HG02970 (cell line): ENCODE results near the gene CCBE1.

ENCODE experiments used
- ATAC-seq: cut with Tn5 transposase; IDR thresholded peaks from one replicate; pipeline ENCODE4 v1.9.1; 2021; ENCODE audit warnings: mild to moderate bottlenecking, moderate library complexity, moderate number of reproducible peaks; ENCODE audit not compliant: unreplicated experiment, low FRiP score

CCBE1 gene

DNA sequence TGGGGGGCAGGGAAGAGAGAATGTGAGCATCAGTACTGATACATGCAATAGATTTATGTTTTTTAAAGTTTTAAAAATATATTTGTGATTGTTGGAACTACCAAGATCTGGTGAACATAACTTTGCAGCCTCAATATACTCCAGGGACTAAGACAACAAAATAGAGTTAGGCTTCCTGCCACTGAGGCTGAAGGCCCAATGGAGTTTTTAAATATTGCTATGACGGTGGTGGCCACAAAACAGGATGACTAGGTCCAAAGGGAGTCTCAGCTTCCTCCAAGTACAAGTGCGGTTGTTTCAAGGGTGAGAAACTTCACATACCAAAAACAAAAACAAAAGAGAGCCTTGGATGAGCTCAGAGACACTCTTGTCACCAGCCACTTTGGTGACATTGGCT lies 72.9 kb downstream of the CCBE1 start:
- no peak for ATAC-seq

- ATAC-seq = no peak
Observed at GRCh38 chr18:59623456-59624368, 73.5 kb downstream of the CCBE1 start.

DNA sequence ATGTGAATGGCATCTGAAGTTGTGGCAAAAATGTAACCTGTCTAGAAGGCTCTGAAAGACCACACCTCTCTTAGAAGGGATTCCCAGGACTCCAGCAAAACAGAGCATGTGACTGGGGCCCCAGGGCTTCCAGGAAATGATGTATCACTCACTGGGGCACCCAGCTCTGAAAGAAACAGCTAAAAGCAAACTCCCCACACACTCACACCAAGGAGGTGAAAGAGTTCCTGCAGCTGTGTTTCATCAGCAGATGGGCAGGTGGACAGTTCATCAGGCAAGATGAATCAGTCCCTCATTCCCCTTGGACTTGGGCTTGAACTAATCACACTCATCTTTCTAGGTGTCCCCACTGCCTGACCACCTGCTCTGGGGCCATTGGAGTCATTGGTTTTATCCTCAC lies 76.2 kb downstream of the CCBE1 start:
- ATAC-seq = no peak

DNA sequence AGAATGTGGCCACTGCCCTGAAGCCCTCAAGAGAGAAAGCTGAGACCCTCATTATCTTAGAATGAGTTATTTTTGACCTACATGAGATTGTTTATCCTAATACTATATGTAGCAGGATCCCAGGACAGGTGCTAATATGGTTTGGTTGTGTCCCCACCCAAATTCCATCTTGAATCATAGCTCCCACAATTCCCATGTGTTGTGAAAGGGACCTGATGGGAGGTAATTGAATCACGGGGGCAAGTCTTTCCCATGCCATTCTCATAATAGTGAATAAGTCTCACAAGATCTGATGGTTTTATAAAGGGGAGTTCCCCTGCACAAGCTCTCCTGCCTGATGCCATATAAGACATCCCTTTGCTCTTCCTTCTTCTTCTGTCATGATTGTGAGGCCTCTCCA lies 76.8 kb downstream of the CCBE1 start:
- no peak for ATAC-seq

DNA sequence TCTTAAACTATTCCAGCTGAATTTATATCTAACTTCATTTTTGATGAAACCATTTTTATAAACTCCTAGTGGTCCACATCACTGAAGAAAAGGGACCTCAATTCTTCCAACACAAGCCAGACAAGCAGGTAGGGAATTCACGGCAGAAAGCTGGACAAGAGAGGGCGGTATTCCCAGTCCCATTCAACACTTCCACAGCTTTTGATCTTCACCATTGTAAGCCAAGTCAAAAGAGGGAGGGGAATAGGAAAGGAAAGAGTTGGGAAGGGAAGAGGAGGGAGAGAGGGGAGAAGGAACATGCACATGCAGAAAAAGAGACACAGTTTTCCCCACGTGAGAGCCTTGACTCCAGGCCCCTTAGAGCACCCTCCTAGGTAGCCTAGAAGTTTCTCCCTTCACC lies 77.4 kb downstream of the CCBE1 start:
- no peak for ATAC-seq

- no peak for ATAC-seq
Observed at GRCh38 chr18:59617468-59617932, 79.7 kb downstream of the CCBE1 start.

- no peak for ATAC-seq
Observed at GRCh38 chr18:59616501-59616900, 80.7 kb downstream of the CCBE1 start.

GRCh38 chr18:59613903-59614302 lies 83.3 kb downstream of the CCBE1 start:
- no peak for ATAC-seq

DNA sequence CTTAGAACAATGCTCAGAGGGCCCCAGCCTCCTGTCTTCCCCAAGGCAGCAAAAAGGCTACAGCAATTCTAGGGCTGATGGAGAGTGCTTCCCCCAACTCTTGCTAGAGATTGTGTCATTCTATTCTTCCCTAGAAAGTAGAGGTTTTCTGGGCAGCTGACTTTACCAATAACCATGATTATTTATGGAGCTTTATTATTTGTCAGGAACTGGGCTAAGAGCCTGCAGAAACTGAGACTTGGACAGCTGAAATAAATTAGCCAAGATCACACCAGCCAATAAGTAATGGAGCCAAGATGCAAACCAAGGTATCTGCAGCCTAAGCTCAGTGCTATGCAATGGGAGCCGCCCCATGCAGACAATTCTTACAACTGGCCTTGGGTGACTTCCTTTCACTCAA lies 84.8 kb downstream of the CCBE1 start:
- ATAC-seq = no peak

- ATAC-seq = no peak
Observed at GRCh38 chr18:59610546-59611140, 86.6 kb downstream of the CCBE1 start.

- ATAC-seq = no peak
Observed at GRCh38 chr18:59609654-59610053, 87.6 kb downstream of the CCBE1 start.

DNA sequence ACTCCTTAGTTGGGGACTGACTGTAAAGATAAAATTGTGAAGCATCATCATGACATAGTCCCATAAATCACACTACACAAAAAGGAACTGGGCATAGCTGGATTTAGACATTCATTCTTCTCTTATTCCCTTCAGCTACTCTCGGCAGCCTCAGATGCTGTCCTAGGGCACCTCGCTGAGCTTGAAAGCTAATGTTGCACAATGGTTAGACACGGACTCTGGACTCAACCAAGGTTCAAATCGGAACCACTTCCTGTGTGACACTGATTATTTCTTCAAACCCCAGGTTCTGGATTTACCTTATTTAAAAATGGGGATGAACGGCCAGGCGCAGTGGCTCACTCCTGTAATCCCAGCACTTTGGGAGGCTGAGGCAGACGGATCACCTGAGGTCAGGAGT lies 89.8 kb downstream of the CCBE1 start:
- ATAC-seq = no peak

DNA sequence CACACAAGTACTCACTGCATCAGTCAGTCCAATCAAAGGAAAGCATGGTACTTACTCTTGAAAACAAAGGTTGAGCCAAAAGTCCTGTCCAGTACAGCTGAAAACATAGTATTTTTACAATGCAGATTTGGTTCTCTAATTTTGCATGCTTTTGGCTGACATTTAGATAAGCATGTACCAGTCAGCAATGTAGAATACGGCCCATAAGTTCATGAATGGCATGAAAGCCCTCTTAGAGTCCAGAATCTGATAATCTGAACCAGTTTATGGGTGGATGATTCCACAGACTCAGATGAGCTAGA lies 90.2 kb downstream of the CCBE1 start:
- ATAC-seq = no peak

- ATAC-seq = no peak
Observed at GRCh38 chr18:59606193-59607077, 90.8 kb downstream of the CCBE1 start.

DNA sequence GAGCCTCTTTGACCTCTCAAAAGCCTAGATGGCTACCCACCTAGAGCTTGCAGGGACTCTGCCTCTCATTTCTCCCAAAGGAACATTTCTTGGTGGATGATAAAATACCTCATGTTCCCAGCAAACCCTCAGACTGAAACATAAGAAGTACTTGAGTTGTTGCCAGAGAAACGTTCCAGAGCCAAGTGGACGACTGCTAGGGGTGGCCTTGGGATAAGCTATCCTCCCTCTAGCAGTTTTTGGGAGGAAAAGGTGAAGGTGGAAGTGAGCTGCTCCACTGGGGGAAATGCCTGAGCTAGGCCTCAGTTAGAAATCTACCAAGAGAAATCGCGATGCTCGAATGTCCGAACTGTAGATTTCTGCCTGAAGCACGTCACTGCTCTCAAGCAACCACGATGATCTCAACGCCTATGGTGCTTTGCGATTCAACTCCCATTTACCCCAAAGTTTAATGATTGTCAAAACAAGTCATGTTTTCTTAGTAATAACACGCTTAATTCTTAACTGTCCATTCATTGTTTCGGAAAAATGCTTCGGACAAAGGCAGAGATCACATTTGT lies 91.5 kb downstream of the CCBE1 start:
- no peak for ATAC-seq

GRCh38 chr18:59604877-59605276 lies 92.3 kb downstream of the CCBE1 start:
- no peak for ATAC-seq

GRCh38 chr18:59597049-59597448 lies 100.2 kb downstream of the CCBE1 start:
- ATAC-seq = no peak

DNA sequence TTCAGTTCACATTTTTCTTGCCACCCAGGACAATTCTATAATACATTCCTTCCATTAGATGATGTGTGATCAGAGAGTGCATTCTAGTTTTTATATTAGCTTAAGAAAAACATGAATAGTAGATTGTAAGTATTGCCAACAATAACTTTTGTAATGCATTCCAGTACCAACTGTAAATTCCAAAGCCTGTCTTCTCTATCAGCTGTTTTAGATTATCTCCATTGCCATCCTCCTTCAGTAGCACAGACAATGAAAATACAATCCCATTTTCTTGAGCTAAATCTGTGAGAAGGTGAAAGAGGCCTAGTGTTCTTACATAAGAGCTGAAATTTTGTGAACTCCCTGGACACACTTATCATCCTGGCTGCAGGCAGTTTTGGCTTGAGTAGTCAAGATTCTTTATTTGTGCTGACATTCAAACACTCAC lies 103.9 kb downstream of the CCBE1 start:
- ATAC-seq = no peak

DNA sequence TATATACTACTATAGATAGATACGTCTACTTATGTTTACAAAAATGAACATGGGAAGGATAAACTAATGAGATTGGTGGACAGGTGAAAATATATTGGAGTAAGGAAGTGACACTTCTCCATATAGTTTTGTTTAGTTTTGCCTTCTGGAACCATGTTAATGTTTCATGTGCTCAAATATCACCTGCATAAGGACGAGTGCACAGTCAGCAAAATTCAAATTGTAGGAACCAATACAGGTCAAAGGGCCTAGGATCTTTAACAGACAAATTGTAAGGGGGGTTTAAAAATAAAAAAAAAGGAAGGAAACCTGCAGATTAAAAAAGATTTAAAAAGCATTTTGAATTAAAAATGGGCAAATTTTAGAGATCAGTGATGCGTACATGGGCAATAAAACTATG lies 104.6 kb downstream of the CCBE1 start:
- no peak for ATAC-seq

- ATAC-seq = no peak
Observed at GRCh38 chr18:59582395-59582794, 114.8 kb downstream of the CCBE1 start.

GRCh38 chr18:59579509-59579908 lies 117.7 kb downstream of the CCBE1 start:
- ATAC-seq = no peak
